Liver (tissue), 9 donors: ENCODE data around the gene STAMBPL1. TPM values are rescaled to one million over a fixed set of nuclear protein-coding genes. Genes with fewer than 3 reads are reported as not detected.
"Not testable (repeated sequence)": the region's sequence is repeated elsewhere in the genome, so short reads cannot be mapped to it uniquely, and the experiment has no call there.

ENCODE experiments used
- DNase-seq: peaks from one replicate; pipeline ENCODE4 v3.0.0-alpha.2; 2017; ENCODE audit warnings: low spot score
- H3K27ac ChIP-seq, 2 donors: one replicate each; pipeline ENCODE4 v1.7.0; 2013; ENCODE audit warnings: inconsistent platforms in 2 of 2, low read length in 2 of 2, control low read depth in 1 of 2, low read depth in 1 of 2, mild to moderate bottlenecking in 1 of 2
- H3K27me3 ChIP-seq, 4 donors: one replicate each; pipeline versions ENCODE4 v1.6.1 to v1.7.0; 2013; ENCODE audit warnings: low read length in 3 of 4, inconsistent platforms in 1 of 4, mild to moderate bottlenecking in 1 of 4, moderate library complexity in 1 of 4; ENCODE audit not compliant: control insufficient read depth in 4 of 4, insufficient read depth in 4 of 4
- H3K36me3 ChIP-seq, 4 donors: one replicate each; pipeline versions ENCODE4 v1.6.1 to v1.7.0; 2013; ENCODE audit warnings: low read length in 3 of 4, mild to moderate bottlenecking in 3 of 4, low read depth in 1 of 4, moderate library complexity in 1 of 4; ENCODE audit not compliant: control insufficient read depth in 4 of 4, insufficient read depth in 3 of 4
- H3K4me1 ChIP-seq, 4 donors: one replicate each; pipeline versions ENCODE4 v1.6.1 to v1.7.0; 2013; ENCODE audit warnings: low read length in 3 of 4, mild to moderate bottlenecking in 3 of 4, moderate library complexity in 1 of 4; ENCODE audit not compliant: control insufficient read depth in 4 of 4, insufficient read depth in 4 of 4
- H3K4me3 ChIP-seq, 3 donors: one replicate each; pipeline versions ENCODE4 v1.6.1 to v1.7.0; 2013; ENCODE audit warnings: low read length in 3 of 3, control low read depth in 1 of 3, low read depth in 1 of 3, mild to moderate bottlenecking in 1 of 3
- H3K9ac ChIP-seq, 2 donors: one replicate each; pipeline ENCODE4 v1.7.0; 2013; ENCODE audit warnings: low read length in 2 of 2, mild to moderate bottlenecking in 2 of 2, moderate library complexity in 2 of 2, control low read depth in 1 of 2, low read depth in 1 of 2
- H3K9me3 ChIP-seq, 4 donors: one replicate each; pipeline versions ENCODE4 v1.6.1 to v1.7.0; 2013; ENCODE audit warnings: low read length in 3 of 4; ENCODE audit not compliant: control insufficient read depth in 4 of 4
- ATF3 ChIP-seq: IDR thresholded peaks from 2 replicates; pipeline ENCODE4 v1.6.1; 2016; ENCODE audit warnings: antibody characterized with exemption
- CTCF ChIP-seq: fragments of 150-350 bp; IDR thresholded peaks from 2 replicates; pipeline ENCODE4 v1.5.1; 2017; ENCODE audit warnings: improper control_type of control experiment, low read depth, low read length; ENCODE audit not compliant: missing input control
- FOXA1 ChIP-seq: IDR thresholded peaks from 2 replicates; pipeline ENCODE4 v1.6.1; 2016; ENCODE audit warnings: antibody characterized with exemption
- FOXA2 ChIP-seq: IDR thresholded peaks from 2 replicates; pipeline ENCODE4 v1.6.1; 2016; ENCODE audit warnings: antibody characterized with exemption
- GABPA ChIP-seq, 2 donors: IDR thresholded peaks in 1 of 2; conservative IDR thresholded peaks in 1 of 2; 2 replicates each; pipeline ENCODE4 v1.6.1; 2016; ENCODE audit warnings: antibody characterized with exemption in 2 of 2, mild to moderate bottlenecking in 1 of 2, moderate library complexity in 1 of 2
- HNF4G ChIP-seq: IDR thresholded peaks from 2 replicates; pipeline ENCODE4 v1.6.1; 2016; ENCODE audit warnings: antibody characterized with exemption
- JUND ChIP-seq, 2 donors: IDR thresholded peaks; 2 replicates each; pipeline ENCODE4 v1.6.1; 2016; ENCODE audit warnings: antibody characterized with exemption in 2 of 2
- MAX ChIP-seq: IDR thresholded peaks from 2 replicates; pipeline ENCODE4 v1.6.1; 2016; ENCODE audit warnings: antibody characterized with exemption
- NR2F2 ChIP-seq: IDR thresholded peaks from 2 replicates; pipeline ENCODE4 v1.6.1; 2016; ENCODE audit warnings: antibody characterized with exemption
- RAD21 ChIP-seq, 2 donors: IDR thresholded peaks; 2 replicates each; pipeline ENCODE4 v1.6.1; 2016; ENCODE audit warnings: antibody characterized with exemption in 2 of 2, mild to moderate bottlenecking in 2 of 2
- REST ChIP-seq: IDR thresholded peaks from 2 replicates; pipeline ENCODE4 v1.6.1; 2016; ENCODE audit warnings: antibody characterized with exemption, mild to moderate bottlenecking
- SP1 ChIP-seq: IDR thresholded peaks from 2 replicates; pipeline ENCODE4 v1.6.1; 2018; ENCODE audit warnings: antibody characterized with exemption, mild to moderate bottlenecking
- TAF1 ChIP-seq: conservative IDR thresholded peaks from 2 replicates; pipeline ENCODE4 v1.6.1; 2016; ENCODE audit warnings: antibody characterized with exemption, mild to moderate bottlenecking
- YY1 ChIP-seq: IDR thresholded peaks from 2 replicates; pipeline ENCODE4 v1.6.1; 2016; ENCODE audit warnings: antibody characterized with exemption, mild to moderate bottlenecking
- ZBTB33 ChIP-seq: IDR thresholded peaks from 2 replicates; pipeline ENCODE4 v1.6.1; 2016; ENCODE audit warnings: antibody characterized with exemption
- WGBS: extraction: QIAGEN DNeasy Blood & Tissue Kit; methylation state at CpG from one replicate; pipeline ENCODE4 v1.1.7; 2013; 5-methylcytosine and 5-hydroxymethylcytosine counted together
- polyA plus RNA-seq, 2 donors: library from polyadenylated mRNA; stranded (reverse) in 1 of 2; unstranded in 1 of 2; fragments of 200-250 nt in 1 of 2; fragments of >200 nt in 1 of 2; fragmentation: Nextera tagmentation in 1 of 2; extraction: Ambion mirVana in 1 of 2; gene quantifications; one replicate each; pipeline versions ENCODE4 v1.2.1 to v1.2.3, GENCODE V29; 2013 to 2015
- total RNA-seq, 2 donors: library from RNA; depleted of rRNA; stranded (reverse); fragments of >200 nt; gene quantifications; one replicate each; pipeline ENCODE4 v1.2.3, GENCODE V29; 2014
- donor health status: healthy.
- donor health status: healthy.
- donor health status: healthy.
- donor health status: healthy.
- donor health status: healthy.

STAMBPL1 gene
- total and polyA plus RNA-seq, 4 donors = 1.3 to 8.0 (median 3.7) TPM

GRCh38 chr10:88835910-88836221 lies 44.2 kb upstream of the STAMBPL1 start (continued):
- TF ChIP-seq ATF3 = no peak

GRCh38 chr10:88837632-88838031 lies 42.4 kb upstream of the STAMBPL1 start:
- not testable (repeated sequence) for H3K27ac ChIP-seq, H3K4me3 ChIP-seq, H3K27me3 ChIP-seq, H3K9ac ChIP-seq, DNase-seq, H3K36me3 ChIP-seq, H3K9me3 ChIP-seq
- peaks cover 7 to 17% (median 8%) of the 10 kb centered on the region in 4 donors for H3K4me1 ChIP-seq

- Histone ChIP-seq H3K4me3 (no peak overlapping the region), H3K27me3 (no peaks in the 10 kb centered on the region), H3K36me3 (no peaks in the 10 kb centered on the region), H3K4me1 (peaks cover 7 to 17% (median 8%) of the 10 kb centered on the region in 4 donors), H3K9ac (no peak overlapping the region), H3K27ac (no peak overlapping the region), H3K9me3 (no peaks in the 10 kb centered on the region)
- no peak for TF ChIP-seq FOXA1
- TF ChIP-seq ZBTB33 = no peak
- TF ChIP-seq CTCF = no peak
- no peak for TF ChIP-seq REST
- TF ChIP-seq FOXA2 = no peak
- TF ChIP-seq GABPA (IDR thresholded peaks at IDR 0.05 in 1 of 2, conservative IDR thresholded peaks at IDR 0.05 in 1 of 2) = no peak
- TF ChIP-seq JUND (IDR thresholded peaks at IDR 0.05) = no peak
- no peak for TF ChIP-seq HNF4G
- no peak for TF ChIP-seq SP1
- TF ChIP-seq YY1 = no peak
- TF ChIP-seq TAF1 = no peak
- TF ChIP-seq MAX = no peak
- TF ChIP-seq RAD21 (IDR thresholded peaks at IDR 0.05) = no peak
- TF ChIP-seq NR2F2 = no peak
- TF ChIP-seq ATF3 = no peak
- 95% methylated on average over 5 of the region's 5 CpGs for WGBS
- DNase-seq = no peak
Observed at GRCh38 chr10:88838766-88839350, 41.2 kb upstream of the STAMBPL1 start.
